GM12878 (cell line): ENCODE data around the gene HPGD. TPM values are rescaled to one million over a fixed set of nuclear protein-coding genes. Genes with fewer than 3 reads are reported as not detected.

Experiments
- ATAC-seq: fragments of 200-7000 bp; cut with Tn5 transposase; 3 replicates; pipeline ENCODE4 v1.9.1; 2020; ENCODE audit warnings: mild to moderate bottlenecking, moderate library complexity
- BruUV-seq: library from RNA; stranded (reverse); fragments of 400-500 nt; replicated peaks from 2 replicates; lab custom pipeline; 2021; lab: Mats Ljungman, UMichigan
- CTCF ChIA-PET: fragments of 300-600 bp; sonication (Branson Sonifier 250); formaldehyde crosslinking; extraction: SDS; loops from one replicate; lab custom pipeline; 2021; ENCODE audit warnings: inconsistent platforms; lab: Yijun Ruan, JAX
- POLR2A ChIA-PET: fragments of 350-600 bp; formaldehyde crosslinking; extraction: SDS; loops from one replicate; lab custom pipeline; 2021; ENCODE audit warnings: inconsistent platforms; lab: Charles Lee
- RAD21 ChIA-PET: fragments of 300-600 bp; sonication (Branson Sonifier 250); formaldehyde crosslinking; loops from one replicate; lab custom pipeline; 2023; ENCODE audit warnings: antibody characterized with exemption; ENCODE audit not compliant: unreplicated experiment; lab: Charles Lee
- SMC1A ChIA-PET: fragments of 300-600 bp; sonication (Branson Sonifier 250); formaldehyde crosslinking; loops from one replicate; lab custom pipeline; 2023; ENCODE audit not compliant: unreplicated experiment, uncharacterized antibody; lab: Charles Lee
- DNase-seq: peaks from one replicate; pipeline ENCODE4 v3.0.0-alpha.2; 2011; ENCODE audit warnings: low read depth, low spot score
- FAIRE-seq: peaks from 3 replicates; lab custom pipeline; 2011; peaks lifted over from hg19 to GRCh38; lab: Jason Lieb, UNC
- H2AFZ ChIP-seq: 2 replicates; pipeline ENCODE4 v1.6.0; 2011; ENCODE audit warnings: low read depth, low read length, control low read depth; ENCODE audit not compliant: control insufficient read depth
- H3K27ac ChIP-seq: 2 replicates; pipeline ENCODE4 v1.5.1; 2011; ENCODE audit warnings: control low read depth; ENCODE audit not compliant: control insufficient read depth, insufficient read depth
- H3K27me3 ChIP-seq, 2 experiments: replicated peaks in 1 of 2; 2 replicates each; pipeline versions ENCODE4 v1.6.0 to v1.6.1; 2011; ENCODE audit warnings: low read length in 1 of 2; ENCODE audit not compliant: control insufficient read depth in 2 of 2, insufficient read depth in 2 of 2
- H3K36me3 ChIP-seq, 2 experiments: 2 replicates each; pipeline ENCODE4 v1.5.1; 2011; ENCODE audit warnings: low read length in 1 of 2; ENCODE audit not compliant: control insufficient read depth in 2 of 2, insufficient read depth in 2 of 2
- H3K4me1 ChIP-seq: 2 replicates; pipeline ENCODE4 v1.6.1; 2011; ENCODE audit warnings: mild to moderate bottlenecking, low read length, moderate library complexity, mixed read lengths; ENCODE audit not compliant: control insufficient read depth, insufficient read depth
- H3K4me2 ChIP-seq: 2 replicates; pipeline ENCODE4 v1.6.0; 2011; ENCODE audit warnings: control low read depth; ENCODE audit not compliant: control insufficient read depth, insufficient read depth
- H3K4me3 ChIP-seq: fragments of 200-600 bp; sonication (generic); 2 replicates; pipeline ENCODE4 v1.5.1; 2016
- H3K79me2 ChIP-seq: 2 replicates; pipeline ENCODE4 v1.6.0; 2011; ENCODE audit warnings: low read length; ENCODE audit not compliant: control insufficient read depth, insufficient read depth
- H3K9ac ChIP-seq: 2 replicates; pipeline ENCODE4 v1.8.0; 2011; ENCODE audit warnings: low read length, control low read depth, mixed read lengths; ENCODE audit not compliant: control insufficient read depth, insufficient read depth
- H3K9me3 ChIP-seq: replicated peaks from 3 replicates; pipeline ENCODE4 v1.5.1; 2011; ENCODE audit warnings: mild to moderate bottlenecking, low read length; ENCODE audit not compliant: control insufficient read depth, insufficient read depth
- H4K20me1 ChIP-seq: 2 replicates; pipeline ENCODE4 v1.6.0; 2011; ENCODE audit not compliant: control insufficient read depth, insufficient read depth
- CEBPZ ChIP-seq: fragments of 150-350 bp; IDR thresholded peaks from 2 replicates; pipeline ENCODE4 v1.6.1; 2016; ENCODE audit warnings: low read depth, low read length
- E2F4 ChIP-seq: IDR thresholded peaks from 2 replicates; pipeline ENCODE4 v1.6.1; 2012; ENCODE audit warnings: low read depth, low read length, improper control_type of control experiment
- IRF3 ChIP-seq: fragments of 450-650 bp; IDR thresholded peaks from 2 replicates; pipeline ENCODE4 v1.6.1; 2014; ENCODE audit warnings: mild to moderate bottlenecking
- JUNB ChIP-seq: IDR thresholded peaks from 2 replicates; pipeline ENCODE4 v1.6.1; 2016; ENCODE audit warnings: antibody characterized with exemption, mild to moderate bottlenecking
- MLLT1 ChIP-seq: fragments of 450-650 bp; IDR thresholded peaks from 2 replicates; pipeline ENCODE4 v1.6.1; 2016; ENCODE audit warnings: mild to moderate bottlenecking
- NBN ChIP-seq: fragments of 450-650 bp; IDR thresholded peaks from 2 replicates; pipeline ENCODE4 v1.6.1; 2016
- POLR2AphosphoS5 ChIP-seq: IDR thresholded peaks from 2 replicates; pipeline ENCODE4 v1.6.1; 2011; ENCODE audit warnings: mild to moderate bottlenecking, low read length, inconsistent platforms
- POU2F2 ChIP-seq: IDR thresholded peaks from 3 replicates; pipeline ENCODE4 v1.6.1; 2011; ENCODE audit warnings: low read depth, mild to moderate bottlenecking, low read length, borderline replicate concordance
- RAD51 ChIP-seq: fragments of 450-650 bp; IDR thresholded peaks from 2 replicates; pipeline ENCODE4 v1.6.1; 2016; ENCODE audit warnings: moderate library complexity, mild to moderate bottlenecking, inconsistent platforms
- SIX5 ChIP-seq: IDR thresholded peaks from 2 replicates; pipeline ENCODE4 v1.6.1; 2011; ENCODE audit warnings: mild to moderate bottlenecking, low read depth, low read length, moderate library complexity; ENCODE audit not compliant: severe bottlenecking
- SMAD5 ChIP-seq: IDR thresholded peaks from 2 replicates; pipeline ENCODE4 v1.6.1; 2016; ENCODE audit warnings: antibody characterized with exemption, low read depth
- TARDBP ChIP-seq: IDR thresholded peaks from 2 replicates; pipeline ENCODE4 v1.6.1; 2016; ENCODE audit warnings: borderline replicate concordance
- ZBTB11 ChIP-seq: fragments of 450-650 bp; formaldehyde crosslinking; IDR thresholded peaks from 2 replicates; pipeline ENCODE4 v1.5.0; 2022; ENCODE audit warnings: mild to moderate bottlenecking, missing genetic modification characterization
- ZNF207 ChIP-seq: fragments of 450-650 bp; IDR thresholded peaks from 2 replicates; pipeline ENCODE4 v1.6.1; 2014; ENCODE audit warnings: antibody characterized with exemption, mild to moderate bottlenecking, borderline replicate concordance
- ZNF217 ChIP-seq: fragments of 450-650 bp; IDR thresholded peaks from 2 replicates; pipeline ENCODE4 v1.6.1; 2017; ENCODE audit warnings: antibody characterized with exemption, mild to moderate bottlenecking
- ZNF622 ChIP-seq: fragments of 450-650 bp; IDR thresholded peaks from 2 replicates; pipeline ENCODE4 v1.6.1; 2017; ENCODE audit warnings: mild to moderate bottlenecking, inconsistent platforms
- WGBS: methylation state at CpG from one replicate; pipeline ENCODE4 v1.1.6; 2016; ENCODE audit warnings: low lambda C conversion rate; ENCODE audit not compliant: insufficient replicate concordance, insufficient coverage; ENCODE audit errors: missing lambda C conversion rate; 5-methylcytosine and 5-hydroxymethylcytosine counted together
- in situ Hi-C: fragments of 300-500 bp; cut with MboI; formaldehyde crosslinking; loops from 9 replicates; pipeline ENCODE4 v1.14.3; 2018; ENCODE audit warnings: mixed read lengths
- intact Hi-C: fragments of 100-400 bp; cut with micrococcal nuclease; formaldehyde crosslinking; loops from one replicate; pipeline ENCODE4 v1.14.2; 2022; ENCODE audit not compliant: unreplicated experiment
- polyA plus RNA-seq, 11 experiments: library from polyadenylated mRNA; depleted of rRNA in 4 of 11; unstranded in 6 of 11; stranded (reverse) in 5 of 11; fragments of >200 nt; fragmentation: Nextera tagmentation in 4 of 11; fragmentation: Illumina TruSeq in 1 of 11; extraction: Ambion mirVana in 4 of 11; extraction: Trizol in 1 of 11; gene quantifications; 1 replicate in 1 of 11; 2 replicates in 10 of 11; pipeline versions ENCODE4 v1.2.1 to v1.2.3, GENCODE V29; 2011 to 2016; ENCODE audit warnings: inconsistent platforms in 2 of 11, missing spikeins in 2 of 11, low read depth in 1 of 11
- total RNA-seq, 4 experiments: library from RNA; depleted of rRNA in 3 of 4; stranded (reverse); fragments of >200 nt in 3 of 4; fragmentation: Illumina TruSeq in 1 of 4; extraction: Trizol in 1 of 4; gene quantifications; 2 replicates each; pipeline versions ENCODE4 v1.2.1 to v1.2.3, GENCODE V29; 2013 to 2021

HPGD gene
- total and polyA plus RNA-seq, 10 of the 15 experiments (the other 5 are each of a cell fraction or from before 2014, with no cell fraction given): 0.07 to 0.41 (median 0.24) TPM; not detected in 7

- 65% methylated on average over 1 of the region's 1 CpG for WGBS
- ATAC-seq: no peak
- RAD21 ChIA-PET: no interaction called here
Measured at GRCh38 chr4:174449152-174449551, 73.1 kb downstream of the HPGD start.

More at GRCh38 chr4:174449152-174449551, 73.1 kb downstream of the HPGD start:
- ChIA-PET CTCF (no interaction called here), POLR2A (no interaction called here), SMC1A (no interaction called here)
- TF ChIP-seq JUNB (no peak), SMAD5 (no peak), SIX5 (no peak), POU2F2 (no peak), CEBPZ (no peak), MLLT1 (no peak), TARDBP (no peak), ZNF207 (no peak), NBN (no peak), ZNF217 (no peak), ZNF622 (no peak), ZBTB11 (CRISPR knock-in tag) (no peak), RAD51 (no peak), POLR2AphosphoS5 (no peak), E2F4 (no peak), IRF3 (no peak)
- Histone ChIP-seq H3K4me1 (no peaks in the 10 kb centered on the region), H3K9ac (no peak overlapping the region), H3K36me3 (no peaks in the 10 kb centered on the region), H3K27ac (no peak overlapping the region), H3K27me3 (no peaks in the 10 kb centered on the region), H3K4me2 (no peak overlapping the region), H4K20me1 (no peaks in the 10 kb centered on the region), H2AFZ (no peak overlapping the region), H3K4me3 (no peak overlapping the region), H3K9me3 (no peaks in the 10 kb centered on the region), H3K79me2 (no peaks in the 10 kb centered on the region)
- BruUV-seq: no TSS peak
- FAIRE-seq (no peak), DNase-seq (no peak)
- in situ Hi-C loops: no loop called here
- intact Hi-C loops: no loop called here
